ENCODE results near the gene NELL1. TPM values are rescaled to one million over a fixed set of nuclear protein-coding genes. Genes with fewer than 3 reads are reported as not detected.

Gene NELL1
- total and polyA plus RNA-seq, 12 donors = 0.11 to 0.39 (median 0.24) TPM; not detected in 9

DNA sequence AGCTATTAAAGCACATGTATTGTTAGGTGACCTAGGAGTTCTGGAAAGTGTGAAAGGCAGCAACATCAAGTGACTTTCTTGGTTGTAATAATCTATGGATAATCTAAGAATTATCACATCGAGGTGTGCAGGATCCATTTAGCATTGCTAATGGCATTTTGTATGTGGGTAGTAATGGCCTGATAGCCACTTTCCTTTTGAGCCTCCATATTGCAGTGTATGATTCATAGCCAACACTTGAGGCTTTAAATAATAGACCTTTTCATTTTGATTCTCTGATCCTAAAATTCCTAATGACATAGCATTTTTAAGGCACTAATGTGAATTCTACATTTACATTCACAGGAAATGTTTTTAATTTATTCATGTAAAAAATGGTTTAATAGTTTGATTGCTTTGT, 759.4 kb downstream of the NELL1 start:
- H3K36me3 ChIP-seq (replicated peaks in 1 of 2) = no peaks in the 10 kb centered on the region
- 50 to 54% (median 53%) methylated on average over 1 of the region's 1 CpG for WGBS, 4 donors

DNA sequence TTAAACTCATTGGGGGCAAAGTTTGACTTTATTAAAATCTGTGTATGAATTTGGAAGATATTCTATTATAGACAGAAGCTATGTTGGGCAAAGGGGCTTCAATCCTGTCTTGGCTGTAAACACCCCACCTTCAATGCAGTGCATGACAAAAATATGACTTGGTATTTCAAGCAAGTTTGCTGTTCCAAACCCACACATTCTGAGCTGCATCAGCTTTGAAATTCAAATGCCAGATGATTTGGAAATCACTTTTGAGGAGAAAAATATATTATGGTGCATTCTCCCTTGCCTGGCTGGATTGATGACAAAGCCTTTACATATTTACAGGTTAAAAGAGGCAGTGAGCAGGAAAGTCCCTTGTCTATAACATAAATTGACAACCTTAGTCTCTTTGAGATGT, 760.0 kb downstream of the NELL1 start:
- no peak overlapping the region for H3K4me3 ChIP-seq
- no peaks in the 10 kb centered on the region for H3K27me3 ChIP-seq
- no peak overlapping the region for H3K27ac ChIP-seq
- no peaks in the 10 kb centered on the region for H3K4me1 ChIP-seq (replicated peaks in 1 of 2)
- DNase-seq = no peak
- no peaks in the 10 kb centered on the region for H3K36me3 ChIP-seq (replicated peaks in 1 of 2)
- no peaks in the 10 kb centered on the region for H3K9me3 ChIP-seq (replicated peaks in 1 of 3)
- intact Hi-C loops (cut with DNase I) = no loop called here
- TF ChIP-seq, protein P1, sequence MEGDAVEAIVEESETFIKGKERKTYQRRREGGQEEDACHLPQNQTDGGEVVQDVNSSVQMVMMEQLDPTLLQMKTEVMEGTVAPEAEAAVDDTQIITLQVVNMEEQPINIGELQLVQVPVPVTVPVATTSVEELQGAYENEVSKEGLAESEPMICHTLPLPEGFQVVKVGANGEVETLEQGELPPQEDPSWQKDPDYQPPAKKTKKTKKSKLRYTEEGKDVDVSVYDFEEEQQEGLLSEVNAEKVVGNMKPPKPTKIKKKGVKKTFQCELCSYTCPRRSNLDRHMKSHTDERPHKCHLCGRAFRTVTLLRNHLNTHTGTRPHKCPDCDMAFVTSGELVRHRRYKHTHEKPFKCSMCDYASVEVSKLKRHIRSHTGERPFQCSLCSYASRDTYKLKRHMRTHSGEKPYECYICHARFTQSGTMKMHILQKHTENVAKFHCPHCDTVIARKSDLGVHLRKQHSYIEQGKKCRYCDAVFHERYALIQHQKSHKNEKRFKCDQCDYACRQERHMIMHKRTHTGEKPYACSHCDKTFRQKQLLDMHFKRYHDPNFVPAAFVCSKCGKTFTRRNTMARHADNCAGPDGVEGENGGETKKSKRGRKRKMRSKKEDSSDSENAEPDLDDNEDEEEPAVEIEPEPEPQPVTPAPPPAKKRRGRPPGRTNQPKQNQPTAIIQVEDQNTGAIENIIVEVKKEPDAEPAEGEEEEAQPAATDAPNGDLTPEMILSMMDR (IDR thresholded peaks at IDR 0.05) = no peak

More for the DNA sequence above, 759.4 kb downstream of the NELL1 start:
- no peak overlapping the region for H3K27ac ChIP-seq
- no peaks in the 10 kb centered on the region for H3K27me3 ChIP-seq
- H3K9me3 ChIP-seq (replicated peaks in 1 of 3) = no peaks in the 10 kb centered on the region
- no peak overlapping the region for H3K4me3 ChIP-seq
- no peak for DNase-seq
- H3K4me1 ChIP-seq (replicated peaks in 1 of 2) = no peaks in the 10 kb centered on the region
- intact Hi-C loops (cut with DNase I) = no loop called here
- no peak for TF ChIP-seq POLR2A (IDR thresholded peaks at IDR 0.05)

DNA sequence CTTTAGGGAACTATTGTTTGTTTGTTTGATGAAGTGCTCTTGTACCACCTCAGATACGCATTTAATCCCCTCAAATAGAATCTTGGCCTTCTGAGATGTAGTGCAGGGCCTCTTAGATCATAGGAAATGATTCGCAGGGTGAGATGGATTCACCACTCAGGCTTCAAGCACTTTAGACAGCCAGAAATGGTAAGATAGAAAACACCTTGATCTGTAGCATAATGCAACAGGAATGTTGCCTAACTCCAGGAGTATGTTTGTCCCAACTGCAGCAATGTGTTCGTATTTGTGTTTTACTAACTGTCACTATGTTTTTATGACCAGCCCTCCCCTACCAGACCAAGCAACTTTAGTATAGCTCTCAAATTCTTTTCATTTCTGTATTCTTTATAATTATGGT, 761.2 kb downstream of the NELL1 start:
- Histone ChIP-seq H3K27ac (no peak overlapping the region), H3K4me1 (replicated peaks in 1 of 2) (no peaks in the 10 kb centered on the region), H3K9me3 (replicated peaks in 1 of 3) (no peaks in the 10 kb centered on the region), H3K36me3 (replicated peaks in 1 of 2) (no peaks in the 10 kb centered on the region), H3K4me3 (no peak overlapping the region), H3K27me3 (no peaks in the 10 kb centered on the region)
- 64 to 75% (median 65%) methylated on average over 3 of the region's 3 CpGs for WGBS, 4 donors
- TF ChIP-seq POLR2A (IDR thresholded peaks at IDR 0.05) = no peak
- TF ChIP-seq, protein P1 (IDR thresholded peaks at IDR 0.05) = no peak
- no peak for DNase-seq
- intact Hi-C loops (cut with DNase I) = no loop called here

DNA sequence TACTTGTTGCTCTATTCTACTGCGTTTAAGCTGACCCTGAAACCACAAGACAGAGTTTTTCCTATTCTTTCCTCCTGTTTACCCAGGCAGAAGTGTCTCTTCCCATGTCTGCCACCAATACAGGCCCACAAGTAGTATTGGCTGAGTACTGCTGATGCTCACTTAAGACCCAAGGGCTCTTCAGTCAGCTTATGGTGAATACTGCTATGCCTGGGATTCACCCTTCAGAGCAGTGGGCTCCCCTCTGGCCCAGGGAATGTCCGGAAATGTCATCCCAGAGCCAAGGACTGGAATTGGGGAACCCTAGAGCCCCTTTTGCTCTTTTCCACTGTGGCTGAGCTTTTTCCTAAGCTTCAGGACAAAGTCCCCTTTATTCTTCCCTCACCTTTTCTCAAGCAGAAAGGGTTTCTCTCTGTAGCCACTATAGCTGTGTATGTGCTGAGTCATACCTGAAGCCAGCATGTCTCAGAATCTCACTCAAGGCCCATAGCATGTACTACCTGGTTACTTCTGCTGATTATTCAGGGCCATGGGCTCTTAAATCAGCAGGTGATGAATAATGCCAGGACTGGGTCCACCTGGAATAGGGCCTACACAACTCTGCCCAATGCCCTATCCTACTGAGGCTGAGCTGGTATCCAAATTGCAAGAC, 777.7 kb downstream of the NELL1 start:
- H3K4me3 ChIP-seq = no peak overlapping the region
- H3K36me3 ChIP-seq (replicated peaks in 1 of 2) = no peaks in the 10 kb centered on the region
- H3K4me1 ChIP-seq (replicated peaks in 1 of 2) = no peaks in the 10 kb centered on the region
- H3K27ac ChIP-seq = no peak overlapping the region
- 58 to 77% (median 71%) methylated on average over 2 of the region's 2 CpGs for WGBS, 4 donors
- DNase-seq = no peak
- intact Hi-C loops (cut with DNase I) = no loop called here
- no peaks in the 10 kb centered on the region for H3K27me3 ChIP-seq
- no peaks in the 10 kb centered on the region for H3K9me3 ChIP-seq (replicated peaks in 1 of 3)
- TF ChIP-seq POLR2A (IDR thresholded peaks at IDR 0.05) = no peak
- TF ChIP-seq, protein P1 (IDR thresholded peaks at IDR 0.05) = no peak

DNA sequence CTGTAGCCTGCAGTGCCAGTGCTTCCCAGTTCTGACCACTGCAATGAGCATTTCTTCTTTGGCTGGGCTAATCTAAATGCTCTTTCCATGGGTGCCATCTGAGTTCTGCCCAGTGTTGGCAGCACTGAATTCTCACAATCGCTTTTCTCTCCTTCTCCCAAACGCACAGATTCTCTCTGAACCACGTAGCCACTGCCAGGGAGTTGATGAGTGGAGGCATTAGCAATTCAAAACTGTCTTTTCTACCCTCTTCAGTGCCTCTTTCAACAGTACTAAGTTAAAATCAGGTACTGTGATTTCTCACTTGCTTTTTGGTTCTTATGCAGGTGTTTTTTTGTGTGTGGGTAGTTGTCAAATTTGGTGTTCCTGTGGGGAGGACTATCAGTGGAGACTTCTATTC, 778.5 kb downstream of the NELL1 start:
- WGBS, 4 donors = 56 to 72% (median 63%) methylated on average over 3 of the region's 3 CpGs

More for the DNA sequence above, 778.5 kb downstream of the NELL1 start:
- Histone ChIP-seq H3K4me1 (replicated peaks in 1 of 2) (no peaks in the 10 kb centered on the region), H3K4me3 (no peak overlapping the region), H3K9me3 (replicated peaks in 1 of 3) (no peaks in the 10 kb centered on the region), H3K27ac (no peak overlapping the region), H3K36me3 (replicated peaks in 1 of 2) (no peaks in the 10 kb centered on the region), H3K27me3 (no peaks in the 10 kb centered on the region)
- intact Hi-C loops (cut with DNase I) = no loop called here
- TF ChIP-seq, protein P1 (IDR thresholded peaks at IDR 0.05) = no peak
- no peak for TF ChIP-seq POLR2A (IDR thresholded peaks at IDR 0.05)
- no peak for DNase-seq

Data from adrenal gland (tissue), 12 donors.